ENCODE measurements around the gene RAPGEF4. TPM values are rescaled to one million over a fixed set of nuclear protein-coding genes. Genes with fewer than 3 reads are reported as not detected.
"Not testable (repeated sequence)": the region's sequence is repeated elsewhere in the genome, so short reads cannot be mapped to it uniquely, and the experiment has no call there.

RAPGEF4 gene
- polyA plus RNA-seq, 1 experiment: 0.60 TPM

DNA sequence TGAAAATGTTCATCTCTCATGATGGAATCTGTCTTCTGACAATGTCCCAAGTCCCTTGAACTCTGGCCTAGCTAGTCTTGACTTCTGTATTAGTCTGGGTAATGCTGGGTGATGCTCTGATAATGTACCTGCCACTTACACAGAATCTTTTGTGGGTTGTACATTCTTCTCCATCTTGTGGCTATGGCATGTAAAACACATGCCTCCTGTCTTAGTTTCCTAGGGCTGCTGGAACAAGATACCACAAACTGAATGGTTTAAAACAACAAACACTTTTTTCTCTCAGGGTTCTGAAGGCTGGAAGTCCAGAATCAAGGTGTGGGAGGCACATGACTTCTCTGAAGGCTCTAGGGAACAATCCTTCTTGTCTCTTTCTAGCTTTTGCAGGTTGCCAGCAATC lies 57.1 kb downstream of the RAPGEF4 start:
- DNase-seq (ENCODE audit: low read depth): no peak
- Histone ChIP-seq H3K4me3 (ENCODE audit: low read depth, low read length) (no peak overlapping the region), H3K36me3 (ENCODE audit: control insufficient read depth, insufficient read depth, low read length) (no peaks in the 10 kb centered on the region), H3K27me3 (ENCODE audit: control insufficient read depth, insufficient read depth, low read length) (no peaks in the 10 kb centered on the region; the same call in 1 of the 2 replicates)
- ChIA-PET POLR2A (no interaction called here), CTCF (interaction anchor here (1.3 to 1.6 kb wide), 2 partner anchors 12 to 14 kb away, joined by 3 read pairs; no protein-coding TSS in a partner anchor)
- no peak for TF ChIP-seq CTCF (IDR thresholded peaks at IDR 0.05; ENCODE audit: insufficient read depth, low read depth, low read length)

GRCh38 chr2:172803308-172803707 lies 67.7 kb downstream of the RAPGEF4 start:
- H3K27me3 ChIP-seq (ENCODE audit: control insufficient read depth, insufficient read depth, low read length); H3K4me3 ChIP-seq (ENCODE audit: low read depth, low read length); DNase-seq (ENCODE audit: low read depth); POLR2A ChIA-PET; H3K36me3 ChIP-seq (ENCODE audit: control insufficient read depth, insufficient read depth, low read length): not testable (repeated sequence)
- CTCF ChIA-PET: interaction anchor here (9.3 kb wide), 1 partner anchor 128 kb away, joined by 88 read pairs; no protein-coding TSS in a partner anchor

- H3K27me3 ChIP-seq (ENCODE audit: control insufficient read depth, insufficient read depth, low read length): no peaks in the 10 kb centered on the region
- TF ChIP-seq CTCF (IDR thresholded peaks at IDR 0.05; ENCODE audit: insufficient read depth, low read depth, low read length): no peak
- CTCF ChIA-PET: interaction anchor here (0.7 to 9.3 kb wide), 4 partner anchors 12 to 219 kb away, joined by 3 to 88 read pairs (median 4); no protein-coding TSS in a partner anchor
- POLR2A ChIA-PET: no interaction called here
- H3K4me3 ChIP-seq (ENCODE audit: low read depth, low read length): no peak overlapping the region
- no peak for DNase-seq (ENCODE audit: low read depth)
- H3K36me3 ChIP-seq (ENCODE audit: control insufficient read depth, insufficient read depth, low read length): no peaks in the 10 kb centered on the region
Observed at GRCh38 chr2:172804423-172804822, 68.8 kb downstream of the RAPGEF4 start.

DNA sequence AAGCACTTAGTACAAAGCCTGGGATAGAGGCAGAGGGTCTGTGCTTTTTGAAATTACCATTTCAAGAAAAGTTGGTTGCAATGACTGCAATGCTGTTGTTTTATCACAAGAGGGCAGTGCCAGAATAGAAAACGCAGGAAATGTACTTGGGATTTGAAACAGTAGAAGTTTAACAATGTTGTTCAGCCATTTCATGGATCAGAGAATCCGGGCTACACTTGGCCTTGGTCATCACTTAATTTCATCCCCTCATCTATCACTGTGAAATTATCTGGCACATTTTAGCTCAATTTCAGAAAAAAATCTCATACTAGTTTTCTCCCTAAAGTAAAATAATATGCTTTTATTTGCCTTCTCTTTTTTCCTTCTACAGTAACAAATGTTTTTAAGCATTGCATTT lies 70.8 kb downstream of the RAPGEF4 start:
- H3K4me3 ChIP-seq (ENCODE audit: low read depth, low read length): no peak overlapping the region
- TF ChIP-seq CTCF (IDR thresholded peaks at IDR 0.05; ENCODE audit: insufficient read depth, low read depth, low read length): peak; percentile 85
- no peak for DNase-seq (ENCODE audit: low read depth)
- H3K27me3 ChIP-seq (ENCODE audit: control insufficient read depth, insufficient read depth, low read length): peaks cover 2% of the 10 kb centered on the region
- CTCF ChIA-PET: interaction anchor here (0.6 to 9.3 kb wide), 27 partner anchors 9 to 403 kb away, joined by 3 to 88 read pairs (median 4); no protein-coding TSS in a partner anchor
- H3K36me3 ChIP-seq (ENCODE audit: control insufficient read depth, insufficient read depth, low read length): no peaks in the 10 kb centered on the region
- POLR2A ChIA-PET: no interaction called here

GRCh38 chr2:172806996-172807395 lies 71.4 kb downstream of the RAPGEF4 start:
- H3K4me3 ChIP-seq (ENCODE audit: low read depth, low read length): no peak overlapping the region
- ChIA-PET CTCF (interaction anchor here (0.7 to 9.3 kb wide), 19 partner anchors 10 to 404 kb away, joined by 3 to 88 read pairs (median 4); no protein-coding TSS in a partner anchor), POLR2A (no interaction called here)
- H3K27me3 ChIP-seq (ENCODE audit: control insufficient read depth, insufficient read depth, low read length): peaks cover 2% of the 10 kb centered on the region
- no peak for DNase-seq (ENCODE audit: low read depth)
- no peaks in the 10 kb centered on the region for H3K36me3 ChIP-seq (ENCODE audit: control insufficient read depth, insufficient read depth, low read length)
- TF ChIP-seq CTCF (IDR thresholded peaks at IDR 0.05; ENCODE audit: insufficient read depth, low read depth, low read length): no peak

GRCh38 chr2:172808156-172808555 lies 72.5 kb downstream of the RAPGEF4 start:
- no peak for DNase-seq (ENCODE audit: low read depth)

More at GRCh38 chr2:172808156-172808555, 72.5 kb downstream of the RAPGEF4 start:
- ChIA-PET POLR2A (no interaction called here), CTCF (interaction anchor here (0.8 to 9.3 kb wide), 4 partner anchors 9 to 402 kb away, joined by 3 to 88 read pairs (median 4); no protein-coding TSS in a partner anchor)
- TF ChIP-seq CTCF (IDR thresholded peaks at IDR 0.05; ENCODE audit: insufficient read depth, low read depth, low read length): no peak
- H3K27me3 ChIP-seq (ENCODE audit: control insufficient read depth, insufficient read depth, low read length): peaks cover 2% of the 10 kb centered on the region
- no peaks in the 10 kb centered on the region for H3K36me3 ChIP-seq (ENCODE audit: control insufficient read depth, insufficient read depth, low read length)
- no peak overlapping the region for H3K4me3 ChIP-seq (ENCODE audit: low read depth, low read length)
